Measurements from ENCODE around the gene APOL2. TPM values are rescaled to one million over a fixed set of nuclear protein-coding genes. Genes with fewer than 3 reads are reported as not detected.

The APOL2 gene
- total and polyA plus RNA-seq, 12 donors, result 28.6 to 215 (median 53.3) TPM

DNA sequence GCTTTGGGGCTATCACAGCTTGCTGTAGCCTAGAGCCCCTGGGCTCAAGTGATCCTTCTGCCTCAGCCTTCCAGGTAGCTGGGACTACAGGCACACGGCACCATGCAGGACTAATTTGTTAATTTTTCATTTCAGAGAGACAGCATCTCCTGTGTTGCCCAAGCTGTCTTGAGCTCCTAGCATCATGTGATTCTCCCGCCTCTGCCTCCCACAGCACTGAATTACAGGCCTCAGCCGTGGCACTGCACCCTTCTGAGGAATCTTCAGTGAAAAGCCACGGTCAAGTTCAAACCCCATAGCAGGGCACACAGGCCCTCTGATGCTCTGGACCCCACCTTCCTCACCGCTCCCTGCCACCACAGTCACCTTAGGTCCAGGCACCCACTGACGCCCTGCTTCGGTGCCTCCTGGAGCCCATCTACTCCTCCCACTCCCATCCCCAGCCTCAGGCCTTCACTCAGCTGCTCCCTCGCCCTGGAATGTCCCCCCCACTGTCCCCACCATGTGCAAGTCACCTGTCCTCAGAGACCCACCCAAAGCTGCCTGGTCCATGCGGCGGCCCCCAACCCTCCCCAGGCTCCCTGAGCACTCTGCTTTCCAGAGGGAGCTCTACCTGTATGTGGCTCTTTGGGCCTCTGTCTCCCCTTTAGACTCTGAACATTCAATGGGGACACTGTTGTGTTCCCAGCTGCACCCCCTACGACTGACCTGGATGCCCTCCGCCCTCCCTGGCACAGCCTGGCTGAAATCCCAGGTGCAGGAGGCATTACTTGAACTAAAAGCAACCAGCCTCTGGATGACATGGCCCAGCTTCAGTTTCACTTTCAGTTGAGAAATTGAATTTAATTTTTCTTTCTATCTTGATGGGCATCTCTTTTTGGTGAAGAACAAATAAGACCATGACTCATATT, 1.6 kb downstream of the APOL2 start:
- Histone ChIP-seq H3K4me3 (peak overlapping the region; percentile 59 to 83 (median 66)), H3K27me3 (no peaks in the 10 kb centered on the region), H3K4me1 (peaks cover 21 to 61% (median 49%) of the 10 kb centered on the region in 9 donors), H3K27ac (peak overlapping the region in 9 of 10 donors; percentile 83 to 97 (median 93)), H3K9me3 (peaks cover 0 to 7% (median 0%) of the 10 kb centered on the region in 11 donors), H3K36me3 (peaks cover 0 to 43% (median 20%) of the 10 kb centered on the region in 9 donors)
- TF ChIP-seq, protein P1, sequence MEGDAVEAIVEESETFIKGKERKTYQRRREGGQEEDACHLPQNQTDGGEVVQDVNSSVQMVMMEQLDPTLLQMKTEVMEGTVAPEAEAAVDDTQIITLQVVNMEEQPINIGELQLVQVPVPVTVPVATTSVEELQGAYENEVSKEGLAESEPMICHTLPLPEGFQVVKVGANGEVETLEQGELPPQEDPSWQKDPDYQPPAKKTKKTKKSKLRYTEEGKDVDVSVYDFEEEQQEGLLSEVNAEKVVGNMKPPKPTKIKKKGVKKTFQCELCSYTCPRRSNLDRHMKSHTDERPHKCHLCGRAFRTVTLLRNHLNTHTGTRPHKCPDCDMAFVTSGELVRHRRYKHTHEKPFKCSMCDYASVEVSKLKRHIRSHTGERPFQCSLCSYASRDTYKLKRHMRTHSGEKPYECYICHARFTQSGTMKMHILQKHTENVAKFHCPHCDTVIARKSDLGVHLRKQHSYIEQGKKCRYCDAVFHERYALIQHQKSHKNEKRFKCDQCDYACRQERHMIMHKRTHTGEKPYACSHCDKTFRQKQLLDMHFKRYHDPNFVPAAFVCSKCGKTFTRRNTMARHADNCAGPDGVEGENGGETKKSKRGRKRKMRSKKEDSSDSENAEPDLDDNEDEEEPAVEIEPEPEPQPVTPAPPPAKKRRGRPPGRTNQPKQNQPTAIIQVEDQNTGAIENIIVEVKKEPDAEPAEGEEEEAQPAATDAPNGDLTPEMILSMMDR (IDR thresholded peaks at IDR 0.05), result no peak
- DNase-seq (no peak), ATAC-seq (peak in 3 of 8 donors; percentile 2 to 19 (median 15))
- intact Hi-C loops (cut with DNase I), result loop anchor here in 7 of 10 donors (5.0 kb wide), 4 partner anchors 35 to 45 kb away; partner anchors contain the start of gene APOL4 (in 1 of the 7)
- WGBS, 2 donors, result 61 to 66% methylated on average over 12 of the region's 12 CpGs

GRCh38 chr22:36236388-36237319, 2.7 kb downstream of the APOL2 start:
- intact Hi-C loops (cut with DNase I), result loop anchor here in 7 of 10 donors (5.0 kb wide), 4 partner anchors 34 to 44 kb away; partner anchors contain the start of gene APOL4 (in 1 of the 7)
- H3K36me3 ChIP-seq, result peaks cover 0 to 53% (median 27%) of the 10 kb centered on the region in 9 donors
- 68 to 84% methylated on average over 14 of the region's 14 CpGs for WGBS, 2 donors
- peak overlapping the region in 5 of 10 donors; percentile 88 to 97 (median 94) for H3K27ac ChIP-seq
- no peaks in the 10 kb centered on the region for H3K27me3 ChIP-seq
- no peaks in the 10 kb centered on the region for H3K9me3 ChIP-seq
- TF ChIP-seq, protein P1 (IDR thresholded peaks at IDR 0.05), result no peak
- peak overlapping the region in 6 of 10 donors; percentile 59 to 83 (median 70) for H3K4me3 ChIP-seq
- ATAC-seq, result no peak
- DNase-seq, result no peak
- peaks cover 21 to 62% (median 49%) of the 10 kb centered on the region in 9 donors for H3K4me1 ChIP-seq

- intact Hi-C loops (cut with DNase I), result loop anchor here in 7 of 10 donors (5.0 kb wide), 4 partner anchors 33 to 43 kb away; partner anchors contain the start of gene APOL4 (in 1 of the 7)
- WGBS, 2 donors, result 78 to 80% methylated on average over 3 of the region's 3 CpGs
- no peak for DNase-seq
- no peak for ATAC-seq
- no peaks in the 10 kb centered on the region for H3K27me3 ChIP-seq
- peak overlapping the region in 1 of 10 donors; percentile 66 for H3K4me3 ChIP-seq
- no peaks in the 10 kb centered on the region for H3K9me3 ChIP-seq
- peaks cover 21 to 62% (median 49%) of the 10 kb centered on the region in 9 donors for H3K4me1 ChIP-seq
- peak overlapping the region in 1 of 10 donors; percentile 94 for H3K27ac ChIP-seq
- peaks cover 0 to 64% (median 38%) of the 10 kb centered on the region in 9 donors for H3K36me3 ChIP-seq
- TF ChIP-seq, protein P1 (IDR thresholded peaks at IDR 0.05), result no peak
Observed at GRCh38 chr22:36235585-36235984, 3.7 kb downstream of the APOL2 start.
